Esophagus squamous epithelium (tissue), 4 donors: ENCODE data around the gene AHDC1.

Experiments
- POLR2A ChIP-seq, 4 donors: fragments of 450-650 bp; IDR thresholded peaks; one replicate each; pipeline ENCODE4 v1.6.1; 2017; ENCODE audit warnings: antibody characterized with exemption in 4 of 4, mild to moderate bottlenecking in 4 of 4, moderate library complexity in 3 of 4
- TF ChIP-seq, protein P1 (sequence below), 6 experiments: fragments of 450-650 bp in 4 of 6; fragments of 200-600 bp in 2 of 6; sonication (generic) in 2 of 6; IDR thresholded peaks; one replicate each; pipeline ENCODE4 v1.5.1; 2016 to 2019; ENCODE audit warnings: antibody characterized with exemption in 6 of 6, mild to moderate bottlenecking in 4 of 6, moderate library complexity in 4 of 6

DNA sequence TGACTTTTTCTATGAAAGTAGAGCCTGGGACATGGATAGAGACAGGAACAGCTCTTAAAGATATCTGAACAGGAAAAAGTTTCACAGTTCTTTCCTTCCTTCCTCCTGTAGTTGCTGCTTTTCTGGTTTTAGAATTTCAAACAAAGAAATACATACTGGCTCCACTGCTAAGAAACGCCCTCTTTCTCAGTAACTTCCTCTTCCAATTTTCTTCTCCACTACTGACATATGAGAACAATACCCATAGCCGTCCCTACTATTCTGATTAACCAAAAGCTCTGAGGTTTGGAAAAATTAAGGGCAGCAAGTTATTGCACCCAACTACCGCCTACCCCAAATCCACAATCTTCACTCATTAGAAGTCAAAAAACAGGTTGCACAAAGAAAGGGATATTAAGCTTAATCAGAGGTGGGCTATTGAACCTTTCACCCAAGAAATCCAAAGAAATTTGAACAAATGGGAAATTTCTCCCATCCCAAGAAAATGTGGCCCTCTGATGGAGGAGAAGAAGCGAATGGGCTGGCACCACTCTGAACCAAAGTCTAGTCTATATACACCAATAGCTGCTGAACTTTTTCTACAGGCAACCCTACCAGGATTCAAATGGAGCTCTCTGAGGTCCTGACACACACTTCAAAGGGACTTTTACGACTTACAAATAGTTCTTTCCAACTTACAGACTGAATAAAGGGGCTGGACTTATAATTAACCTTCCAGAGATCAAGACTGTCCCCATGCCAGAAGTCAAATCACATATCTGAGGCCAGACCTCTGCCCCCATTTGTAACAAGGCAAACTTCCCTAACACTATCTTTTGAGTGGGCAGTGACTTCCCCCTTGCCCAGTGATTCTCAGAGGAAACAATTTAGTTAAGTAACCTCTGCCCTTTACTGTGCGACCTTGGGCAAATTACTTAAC, 115.7 kb downstream of the AHDC1 start:
- TF ChIP-seq, protein P1, sequence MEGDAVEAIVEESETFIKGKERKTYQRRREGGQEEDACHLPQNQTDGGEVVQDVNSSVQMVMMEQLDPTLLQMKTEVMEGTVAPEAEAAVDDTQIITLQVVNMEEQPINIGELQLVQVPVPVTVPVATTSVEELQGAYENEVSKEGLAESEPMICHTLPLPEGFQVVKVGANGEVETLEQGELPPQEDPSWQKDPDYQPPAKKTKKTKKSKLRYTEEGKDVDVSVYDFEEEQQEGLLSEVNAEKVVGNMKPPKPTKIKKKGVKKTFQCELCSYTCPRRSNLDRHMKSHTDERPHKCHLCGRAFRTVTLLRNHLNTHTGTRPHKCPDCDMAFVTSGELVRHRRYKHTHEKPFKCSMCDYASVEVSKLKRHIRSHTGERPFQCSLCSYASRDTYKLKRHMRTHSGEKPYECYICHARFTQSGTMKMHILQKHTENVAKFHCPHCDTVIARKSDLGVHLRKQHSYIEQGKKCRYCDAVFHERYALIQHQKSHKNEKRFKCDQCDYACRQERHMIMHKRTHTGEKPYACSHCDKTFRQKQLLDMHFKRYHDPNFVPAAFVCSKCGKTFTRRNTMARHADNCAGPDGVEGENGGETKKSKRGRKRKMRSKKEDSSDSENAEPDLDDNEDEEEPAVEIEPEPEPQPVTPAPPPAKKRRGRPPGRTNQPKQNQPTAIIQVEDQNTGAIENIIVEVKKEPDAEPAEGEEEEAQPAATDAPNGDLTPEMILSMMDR (IDR thresholded peaks at IDR 0.05), result no peak
- TF ChIP-seq POLR2A (IDR thresholded peaks at IDR 0.05), result peak in 1 of 4 donors; percentile 18
